Neural progenitor cell (in vitro differentiated cells): Measurements from ENCODE around the gene ADCY6. TPM values are rescaled to one million over a fixed set of nuclear protein-coding genes. Genes with fewer than 3 reads are reported as not detected.

ENCODE experiments used
- DNase-seq: peaks from one replicate; pipeline ENCODE4 v3.0.0-alpha.2; 2016; ENCODE audit warnings: low spot score
- H2AFZ ChIP-seq: fragments of 200-600 bp; sonication (generic); replicated peaks from 2 replicates; pipeline ENCODE4 v1.6.1; 2016; ENCODE audit warnings: antibody characterized with exemption
- H3F3A ChIP-seq: fragments of 200-600 bp; sonication (generic); 2 replicates; pipeline ENCODE4 v1.6.1; 2016; ENCODE audit warnings: antibody characterized with exemption, low read depth
- H3K27ac ChIP-seq: fragments of 200-600 bp; sonication (generic); 2 replicates; pipeline ENCODE4 v1.5.1; 2016; ENCODE audit warnings: mild to moderate bottlenecking
- H3K27me3 ChIP-seq: fragments of 200-600 bp; sonication (generic); 2 replicates; pipeline ENCODE4 v1.6.1; 2016; ENCODE audit warnings: mild to moderate bottlenecking, moderate library complexity
- H3K36me3 ChIP-seq: fragments of 200-600 bp; sonication (generic); 2 replicates; pipeline ENCODE4 v1.5.1; 2016
- H3K4me1 ChIP-seq: fragments of 200-600 bp; sonication (generic); 2 replicates; pipeline ENCODE4 v1.6.1; 2016; ENCODE audit warnings: mixed run types
- H3K4me2 ChIP-seq: fragments of 200-600 bp; sonication (generic); 2 replicates; pipeline ENCODE4 v1.6.1; 2016
- H3K4me3 ChIP-seq: fragments of 200-600 bp; sonication (generic); 2 replicates; pipeline ENCODE4 v1.5.1; 2016
- H3K79me2 ChIP-seq: fragments of 200-600 bp; sonication (generic); 2 replicates; pipeline ENCODE4 v1.6.1; 2016; ENCODE audit warnings: low read depth
- H3K9ac ChIP-seq: fragments of 200-600 bp; sonication (generic); 2 replicates; pipeline ENCODE4 v1.6.1; 2016
- H3K9me3 ChIP-seq: fragments of 200-600 bp; sonication (generic); 2 replicates; pipeline ENCODE4 v1.5.1; 2016; ENCODE audit warnings: low read depth
- H4K20me1 ChIP-seq: fragments of 200-600 bp; sonication (generic); 2 replicates; pipeline ENCODE4 v1.6.1; 2016; ENCODE audit warnings: low read depth
- H3K27ac Mint-ChIP-seq: 3 replicates; pipeline ENCODE4 v1.8.0; 2021; ENCODE audit warnings: mixed read lengths
- H3K27me3 Mint-ChIP-seq: 2 replicates; pipeline ENCODE4 v1.8.0; 2022; ENCODE audit warnings: low read depth, mild to moderate bottlenecking, inconsistent platforms, moderate library complexity, mixed read lengths; ENCODE audit not compliant: insufficient read depth
- H3K36me3 Mint-ChIP-seq: 3 replicates; pipeline ENCODE4 v1.8.0; 2021; ENCODE audit warnings: mixed read lengths
- H3K4me1 Mint-ChIP-seq: 3 replicates; pipeline ENCODE4 v1.8.0; 2021; ENCODE audit warnings: mixed read lengths
- H3K4me3 Mint-ChIP-seq: 3 replicates; pipeline ENCODE4 v1.8.0; 2021; ENCODE audit warnings: mild to moderate bottlenecking, moderate library complexity, mixed read lengths
- H3K9me3 Mint-ChIP-seq: 3 replicates; pipeline ENCODE4 v1.8.0; 2020; ENCODE audit warnings: mixed read lengths
- EZH2 ChIP-seq: fragments of 200-600 bp; sonication (generic); IDR thresholded peaks from 2 replicates; pipeline ENCODE4 v1.6.1; 2017; ENCODE audit warnings: antibody characterized with exemption, mild to moderate bottlenecking, moderate library complexity
- EZH2phosphoT487 ChIP-seq: fragments of 200-600 bp; sonication (generic); IDR thresholded peaks from 2 replicates; pipeline ENCODE4 v1.6.1; 2017; ENCODE audit warnings: antibody characterized with exemption
- total RNA-seq: library from RNA; depleted of rRNA; stranded (reverse); fragments of >200 nt; gene quantifications from 2 replicates; pipeline ENCODE4 v1.2.3, GENCODE V29; 2015; ENCODE audit warnings: low replicate concordance
- TF ChIP-seq, protein P1 (sequence below): fragments of 200-600 bp; sonication (generic); IDR thresholded peaks from 2 replicates; pipeline ENCODE4 v1.5.1; 2017; ENCODE audit warnings: antibody characterized with exemption, mild to moderate bottlenecking

The ADCY6 gene
- total RNA-seq, 1 donor from 2014 or later: 22.4 TPM

- Mint-ChIP-seq H3K27ac (no peak overlapping the region), H3K36me3 (peaks cover 31% of the 10 kb centered on the region), H3K4me3 (no peak overlapping the region), H3K4me1 (peaks cover 10% of the 10 kb centered on the region), H3K27me3 (peaks cover 7% of the 10 kb centered on the region), H3K9me3 (no peaks in the 10 kb centered on the region)
- Histone ChIP-seq H3K9ac (no peak overlapping the region), H3K4me3 (no peak overlapping the region), H3K27ac (no peak overlapping the region), H3K27me3 (no peaks in the 10 kb centered on the region), H4K20me1 (peaks cover 20% of the 10 kb centered on the region), H3K79me2 (peaks cover 10% of the 10 kb centered on the region), H3K36me3 (no peaks in the 10 kb centered on the region), H3K4me1 (peaks cover 10% of the 10 kb centered on the region), H3K4me2 (no peak overlapping the region), H2AFZ (no peak overlapping the region), H3K9me3 (no peaks in the 10 kb centered on the region), H3F3A (peaks cover 6% of the 10 kb centered on the region)
- DNase-seq: no peak
- TF ChIP-seq EZH2 (no peak), EZH2phosphoT487 (no peak)
- TF ChIP-seq, protein P1, sequence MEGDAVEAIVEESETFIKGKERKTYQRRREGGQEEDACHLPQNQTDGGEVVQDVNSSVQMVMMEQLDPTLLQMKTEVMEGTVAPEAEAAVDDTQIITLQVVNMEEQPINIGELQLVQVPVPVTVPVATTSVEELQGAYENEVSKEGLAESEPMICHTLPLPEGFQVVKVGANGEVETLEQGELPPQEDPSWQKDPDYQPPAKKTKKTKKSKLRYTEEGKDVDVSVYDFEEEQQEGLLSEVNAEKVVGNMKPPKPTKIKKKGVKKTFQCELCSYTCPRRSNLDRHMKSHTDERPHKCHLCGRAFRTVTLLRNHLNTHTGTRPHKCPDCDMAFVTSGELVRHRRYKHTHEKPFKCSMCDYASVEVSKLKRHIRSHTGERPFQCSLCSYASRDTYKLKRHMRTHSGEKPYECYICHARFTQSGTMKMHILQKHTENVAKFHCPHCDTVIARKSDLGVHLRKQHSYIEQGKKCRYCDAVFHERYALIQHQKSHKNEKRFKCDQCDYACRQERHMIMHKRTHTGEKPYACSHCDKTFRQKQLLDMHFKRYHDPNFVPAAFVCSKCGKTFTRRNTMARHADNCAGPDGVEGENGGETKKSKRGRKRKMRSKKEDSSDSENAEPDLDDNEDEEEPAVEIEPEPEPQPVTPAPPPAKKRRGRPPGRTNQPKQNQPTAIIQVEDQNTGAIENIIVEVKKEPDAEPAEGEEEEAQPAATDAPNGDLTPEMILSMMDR: no peak
Measured at GRCh38 chr12:48824112-48824511, 35.2 kb upstream of the ADCY6 start.

GRCh38 chr12:48823281-48823680 is 34.4 kb upstream of the ADCY6 start:
- peaks cover 5% of the 10 kb centered on the region for H3K27me3 Mint-ChIP-seq
- H3K27me3 ChIP-seq: no peaks in the 10 kb centered on the region
- H3K4me3 ChIP-seq: no peak overlapping the region
- no peak for DNase-seq
- no peak overlapping the region for H3K9ac ChIP-seq
- H2AFZ ChIP-seq: no peak overlapping the region
- H3K4me1 Mint-ChIP-seq: peaks cover 14% of the 10 kb centered on the region
- H3K4me3 Mint-ChIP-seq: no peak overlapping the region
- H3K4me2 ChIP-seq: no peak overlapping the region
- peaks cover 8% of the 10 kb centered on the region for H3F3A ChIP-seq
- H3K9me3 ChIP-seq: no peaks in the 10 kb centered on the region
- peaks cover 15% of the 10 kb centered on the region for H4K20me1 ChIP-seq
- peaks cover 10% of the 10 kb centered on the region for H3K4me1 ChIP-seq
- peaks cover 25% of the 10 kb centered on the region for H3K36me3 Mint-ChIP-seq
- no peaks in the 10 kb centered on the region for H3K9me3 Mint-ChIP-seq
- no peaks in the 10 kb centered on the region for H3K36me3 ChIP-seq
- no peak overlapping the region for H3K27ac Mint-ChIP-seq
- no peak overlapping the region for H3K27ac ChIP-seq
- peaks cover 12% of the 10 kb centered on the region for H3K79me2 ChIP-seq
- TF ChIP-seq, protein P1: no peak
- TF ChIP-seq EZH2 (no peak), EZH2phosphoT487 (no peak)

- no peaks in the 10 kb centered on the region for H3K9me3 Mint-ChIP-seq
- no peak for TF ChIP-seq EZH2phosphoT487
- no peak for TF ChIP-seq EZH2
- TF ChIP-seq, protein P1: no peak
- H3K27ac Mint-ChIP-seq: no peak overlapping the region
- no peak for DNase-seq
- Histone ChIP-seq H3K9ac (no peak overlapping the region), H2AFZ (no peak overlapping the region), H3K79me2 (peaks cover 12% of the 10 kb centered on the region), H3K27me3 (peaks cover 2% of the 10 kb centered on the region), H3K9me3 (no peaks in the 10 kb centered on the region), H4K20me1 (peaks cover 12% of the 10 kb centered on the region), H3K4me3 (no peak overlapping the region), H3K4me1 (peaks cover 12% of the 10 kb centered on the region), H3F3A (peaks cover 10% of the 10 kb centered on the region), H3K27ac (no peak overlapping the region), H3K36me3 (no peaks in the 10 kb centered on the region), H3K4me2 (no peak overlapping the region)
- H3K4me3 Mint-ChIP-seq: no peak overlapping the region
- H3K4me1 Mint-ChIP-seq: peaks cover 14% of the 10 kb centered on the region
- H3K27me3 Mint-ChIP-seq: peaks cover 5% of the 10 kb centered on the region
- peaks cover 25% of the 10 kb centered on the region for H3K36me3 Mint-ChIP-seq
Measured at GRCh38 chr12:48822711-48823110, 33.8 kb upstream of the ADCY6 start.
